ENCODE results near the gene GPSM3.
A peak's percentile ranks its signal among the peaks of the same experiment; 100 is the strongest.
"Not testable (repeated sequence)": the region's sequence is repeated elsewhere in the genome, so short reads cannot be mapped to it uniquely, and the experiment has no call there.

Gene GPSM3

DNA sequence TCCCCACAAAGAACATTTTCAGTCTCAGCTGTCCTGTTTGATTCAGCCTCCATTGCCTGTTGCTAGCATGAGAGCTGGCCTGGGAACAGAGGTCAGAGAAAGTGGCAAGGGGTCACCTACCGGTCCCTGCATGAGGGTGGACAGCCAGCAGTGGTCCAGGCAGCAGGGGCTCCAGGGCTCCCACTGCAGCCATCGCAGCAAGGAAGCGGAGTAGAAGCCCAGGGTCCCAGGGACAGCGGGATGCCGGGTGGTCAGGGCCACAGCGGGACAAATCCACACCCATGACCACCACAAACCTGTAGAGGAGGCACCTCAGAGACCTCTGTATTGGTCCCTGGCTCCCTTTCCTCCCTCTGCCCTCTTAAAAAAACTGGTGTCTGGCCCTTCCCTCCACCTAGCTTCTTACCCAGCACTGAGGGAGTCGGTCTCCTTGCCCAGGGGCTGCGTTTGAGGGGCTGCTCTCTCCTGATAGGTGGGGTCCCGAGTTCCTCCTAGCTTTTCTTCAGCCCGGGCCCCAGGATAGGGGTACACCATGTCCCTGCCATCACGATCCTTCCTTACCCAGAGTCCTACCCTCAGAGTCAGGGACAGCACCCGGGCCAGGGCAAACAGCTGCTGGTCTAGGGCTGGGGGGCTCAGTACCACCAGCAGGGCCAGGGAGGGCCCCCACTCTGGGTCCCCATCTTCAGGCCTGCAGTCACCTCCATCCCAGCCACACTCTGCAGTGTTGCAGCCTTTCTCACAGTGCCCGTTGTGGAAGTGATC, 8.4 kb upstream of the GPSM3 start:
- DNase-seq: no peak

- DNase-seq: no peak
Measured at GRCh38 chr6:32198866-32199265, 6.4 kb upstream of the GPSM3 start.

GRCh38 chr6:32198345-32198696, 5.9 kb upstream of the GPSM3 start:
- DNase-seq: no peak

DNA sequence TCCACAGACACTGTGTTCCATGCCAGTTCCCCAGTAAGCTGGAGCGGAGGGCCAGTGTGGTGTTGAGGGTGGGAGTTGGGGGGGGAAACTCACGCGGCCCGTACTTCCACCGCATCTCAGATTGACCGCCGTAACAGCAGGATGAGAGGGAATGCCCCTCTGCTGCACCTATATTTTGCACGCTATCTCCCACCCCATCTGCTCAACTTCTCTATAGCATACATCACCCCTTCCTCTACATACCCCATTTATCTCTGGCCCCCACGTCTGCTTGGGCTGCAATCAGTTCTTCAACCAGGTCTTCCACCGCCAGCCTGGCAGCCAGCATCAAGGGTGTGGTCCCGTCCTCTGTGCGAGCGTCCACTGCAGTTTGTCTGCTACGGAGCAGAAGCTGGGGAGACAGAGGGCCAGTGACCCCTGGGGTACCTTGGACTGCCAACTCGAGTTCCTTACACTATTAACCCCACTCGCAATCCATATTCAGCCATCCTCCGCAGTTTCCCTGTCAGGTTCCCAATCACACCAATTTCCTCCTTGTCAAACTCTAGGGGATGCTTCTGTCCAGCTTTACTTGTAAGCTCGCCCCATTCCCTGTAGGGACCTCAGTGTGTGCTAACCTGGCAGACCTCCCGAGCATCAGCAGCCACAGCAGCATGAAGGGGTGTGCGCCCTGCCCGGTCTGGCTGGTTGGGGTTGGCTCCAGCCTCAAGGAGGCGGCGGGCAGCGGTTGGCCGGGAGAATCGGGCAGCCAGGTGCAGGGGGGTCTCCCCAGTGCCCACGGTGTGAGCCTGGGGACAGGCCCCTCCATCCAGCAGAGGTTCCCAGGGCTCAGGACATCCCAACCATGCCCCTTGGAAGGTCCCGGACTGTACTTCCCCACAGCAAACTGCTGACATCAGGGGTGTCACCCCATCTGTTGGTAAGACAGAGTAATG, 4.5 kb upstream of the GPSM3 start:
- no peak for DNase-seq

GRCh38 chr6:32195902-32196681, 3.6 kb upstream of the GPSM3 start:
- no peak for DNase-seq

DNA sequence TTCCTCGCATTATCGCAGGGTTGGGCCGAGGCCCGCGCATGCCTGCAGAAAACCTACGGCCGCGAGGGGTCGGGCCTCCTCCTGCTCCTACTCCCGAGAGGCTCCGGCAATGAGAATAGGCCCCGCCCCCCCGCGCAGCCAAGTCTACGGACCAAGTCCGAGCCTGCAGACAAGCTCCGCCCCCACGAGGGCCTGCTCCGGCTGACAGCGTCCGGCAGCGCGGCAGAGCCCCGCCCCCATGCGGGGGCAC, 3.1 kb upstream of the GPSM3 start:
- peak; percentile 89 for DNase-seq

- DNase-seq: no peak
Measured at GRCh38 chr6:32194825-32195651, 2.6 kb upstream of the GPSM3 start.

GRCh38 chr6:32194388-32194787, 1.9 kb upstream of the GPSM3 start:
- no peak for DNase-seq

DNA sequence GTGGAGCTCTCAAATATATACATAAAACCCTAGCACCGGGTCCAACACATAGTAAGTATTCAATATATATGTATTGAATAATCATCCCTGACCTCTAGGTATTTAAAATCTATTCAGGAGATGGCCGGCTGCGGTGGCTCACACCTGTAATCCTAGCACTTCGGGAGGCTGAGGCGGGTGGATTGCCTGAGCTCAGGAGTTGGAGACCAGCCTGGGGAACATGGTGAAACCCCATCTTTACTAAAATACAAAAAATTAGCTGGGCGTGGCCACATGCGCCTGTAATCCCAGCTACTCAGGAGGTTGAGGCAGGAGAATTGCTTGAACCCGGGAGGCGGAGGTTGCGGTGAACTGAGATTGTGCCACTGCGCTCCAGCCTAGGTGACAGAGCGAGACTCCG, 653 bp upstream of the GPSM3 start:
- DNase-seq: not testable (repeated sequence)

DNA sequence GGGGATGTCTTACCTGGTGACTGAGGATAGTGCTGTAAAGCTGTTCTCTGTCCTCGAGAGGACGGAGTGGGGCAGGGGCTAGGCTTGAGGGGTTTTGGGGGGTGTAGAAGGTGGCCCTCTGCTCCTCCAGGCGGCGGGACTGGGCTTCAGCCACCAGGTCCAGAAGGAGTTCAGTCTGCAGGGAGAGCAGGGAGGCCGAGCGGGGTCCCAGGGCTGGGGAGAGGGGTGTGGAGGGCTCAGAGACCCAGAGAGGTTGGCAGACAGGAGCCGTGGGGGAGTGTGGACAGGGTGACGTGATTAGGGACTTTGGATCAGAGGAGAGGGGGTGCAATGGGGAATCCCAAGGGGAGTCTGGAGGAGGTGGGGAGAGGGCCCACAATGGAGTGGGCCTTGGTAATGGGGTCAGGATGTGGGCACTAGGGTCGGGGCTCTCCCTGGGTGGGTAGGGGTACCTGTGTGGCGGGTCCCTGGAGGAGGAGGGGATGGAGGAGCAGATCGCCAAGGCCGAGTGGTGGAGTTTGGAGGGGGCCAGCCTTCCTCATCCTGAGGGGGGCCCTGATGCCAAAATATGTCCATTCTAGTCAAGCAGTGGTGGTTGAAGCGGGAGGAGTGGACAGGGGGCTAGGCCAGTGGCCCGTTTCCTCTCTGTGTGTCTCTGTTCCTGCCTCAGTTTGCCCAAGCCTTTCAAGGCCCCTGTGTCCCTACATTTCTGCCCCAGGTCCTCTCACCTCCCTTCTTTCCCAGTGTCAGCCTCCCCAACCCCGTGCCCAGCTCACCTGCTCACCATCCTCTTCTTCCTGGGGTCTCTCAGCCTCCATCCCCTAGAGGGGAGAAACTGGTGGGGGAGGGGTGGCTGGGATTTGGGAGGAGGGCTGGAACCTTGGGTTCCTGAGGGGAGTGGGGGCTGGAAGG, 491 bp downstream of the GPSM3 start:
- no peak for DNase-seq

GRCh38 chr6:32190911-32191677, 1.3 kb downstream of the GPSM3 start:
- no peak for DNase-seq

GRCh38 chr6:32190054-32190851, 2.2 kb downstream of the GPSM3 start, which contains the start of gene PBX2:
TSS of gene PBX2 (minus strand) at chr6:32190202. CDS start at chr6:32189915, 287 bp downstream.
- no peak for DNase-seq

DNA sequence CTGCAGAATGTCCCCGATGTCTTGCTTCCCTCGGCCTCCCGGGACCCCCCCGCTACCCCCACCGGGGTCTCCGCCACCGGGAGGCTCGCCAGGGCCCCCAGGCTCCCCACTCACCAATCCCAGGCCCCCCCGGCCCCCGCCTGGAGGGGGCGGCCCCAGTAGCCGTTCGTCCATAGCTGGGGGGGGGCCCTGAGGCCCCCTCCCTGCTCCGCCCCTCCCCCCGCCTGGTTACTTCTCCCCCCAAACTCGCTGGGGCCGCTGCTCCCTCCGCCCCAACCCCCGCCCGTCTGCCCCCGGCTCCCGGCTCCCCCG, 2.7 kb downstream of the GPSM3 start:
- no peak for DNase-seq

DNA sequence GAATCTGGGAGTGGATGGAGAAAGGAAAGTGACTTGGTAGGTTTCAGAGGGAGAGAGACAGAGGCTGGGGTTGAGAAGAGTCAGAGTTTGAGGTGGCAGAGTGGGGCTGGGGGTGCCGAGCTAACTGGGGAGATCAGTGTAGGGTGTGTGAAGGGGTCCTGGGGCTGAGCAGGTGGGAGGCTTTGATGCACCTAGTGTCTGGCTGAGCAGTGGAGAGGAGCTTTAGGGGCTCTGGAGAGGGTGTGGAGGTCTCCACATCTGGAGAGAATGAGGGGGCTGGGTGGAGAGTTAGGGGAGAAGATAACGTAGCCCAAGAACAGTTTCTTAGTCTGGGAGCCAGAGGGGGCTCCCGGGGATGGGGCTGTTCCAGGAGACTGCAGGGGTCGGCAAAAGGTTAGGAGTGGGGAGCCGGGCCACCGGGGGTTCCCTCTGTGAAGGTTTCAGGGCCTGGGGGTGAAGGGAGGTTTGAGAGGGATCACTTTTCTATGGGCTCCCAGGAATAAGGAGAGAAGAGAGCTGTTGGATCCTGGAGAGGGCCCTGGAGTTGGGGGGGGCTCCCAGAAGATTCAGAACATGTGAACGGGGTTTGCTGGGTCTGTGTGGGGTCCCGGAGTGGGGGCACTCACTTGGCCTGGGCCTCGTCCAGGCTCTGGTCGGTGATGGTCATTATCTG, 3.2 kb downstream of the GPSM3 start:
- DNase-seq: no peak

- DNase-seq: no peak
Measured at GRCh38 chr6:32188381-32189068, 3.9 kb downstream of the GPSM3 start.

- DNase-seq: not testable (repeated sequence)
Measured at GRCh38 chr6:32187725-32188380, 4.6 kb downstream of the GPSM3 start.

- DNase-seq: no peak
Measured at GRCh38 chr6:32187009-32187709, 5.3 kb downstream of the GPSM3 start.

Measured in cortex of kidney (tissue), 1 donor.